GM19328 (cell line): ENCODE measurements around the gene C6orf118.

ENCODE experiments used
- ATAC-seq: cut with Tn5 transposase; IDR thresholded peaks from one replicate; pipeline ENCODE4 v1.9.1; 2021; ENCODE audit warnings: mild to moderate bottlenecking, moderate library complexity; ENCODE audit not compliant: unreplicated experiment

C6orf118 gene

GRCh38 chr6:165245287-165245686 is 64.1 kb downstream of the C6orf118 start:
- ATAC-seq, result no peak

- ATAC-seq, result no peak
Measured at GRCh38 chr6:165244524-165245247, 64.7 kb downstream of the C6orf118 start.

GRCh38 chr6:165243801-165244200 is 65.6 kb downstream of the C6orf118 start:
- ATAC-seq, result no peak

- no peak for ATAC-seq
Measured at GRCh38 chr6:165236326-165236725, 73.1 kb downstream of the C6orf118 start.

GRCh38 chr6:165232731-165233488 is 76.5 kb downstream of the C6orf118 start:
- ATAC-seq, result no peak

GRCh38 chr6:165231581-165232561 is 77.5 kb downstream of the C6orf118 start:
- no peak for ATAC-seq

- no peak for ATAC-seq
Measured at GRCh38 chr6:165231177-165231576, 78.2 kb downstream of the C6orf118 start.
